Choroid plexus epithelial cell (primary cell): ENCODE results near the gene ARHGEF4.

Experiments
- DNase-seq: peaks from one replicate; pipeline ENCODE4 v3.0.0-alpha.2; 2010; ENCODE audit warnings: low read depth
- H3K4me3 ChIP-seq: 2 replicates; pipeline ENCODE4 v1.5.1; 2011; ENCODE audit warnings: low read depth, mild to moderate bottlenecking, control low read depth, low read length, moderate library complexity
- CTCF ChIP-seq: conservative IDR thresholded peaks from 2 replicates; pipeline ENCODE4 v1.5.1; 2011; ENCODE audit warnings: low read depth, mild to moderate bottlenecking, control low read depth, inconsistent platforms, low read length, moderate library complexity

Gene ARHGEF4

GRCh38 chr2:131046028-131046917, 209.6 kb downstream of the ARHGEF4 start:
- H3K4me3 ChIP-seq: no peak overlapping the region
- TF ChIP-seq CTCF: no peak
- DNase-seq: no peak

- no peak for TF ChIP-seq CTCF
- no peak overlapping the region for H3K4me3 ChIP-seq
- no peak for DNase-seq
These were observed 210.4 kb downstream of the ARHGEF4 start for GRCh38 chr2:131046918-131047652.

- TF ChIP-seq CTCF: no peak
- H3K4me3 ChIP-seq: no peak overlapping the region
- no peak for DNase-seq
These were observed 211.3 kb downstream of the ARHGEF4 start for GRCh38 chr2:131047920-131048560.

- H3K4me3 ChIP-seq: no peak overlapping the region
- no peak for DNase-seq
- no peak for TF ChIP-seq CTCF
These were observed 211.9 kb downstream of the ARHGEF4 start for GRCh38 chr2:131048641-131049040.

- no peak for TF ChIP-seq CTCF
- DNase-seq: no peak
- no peak overlapping the region for H3K4me3 ChIP-seq
These were observed 212.5 kb downstream of the ARHGEF4 start for GRCh38 chr2:131049150-131049718.

GRCh38 chr2:131050896-131051295, 214.2 kb downstream of the ARHGEF4 start:
- no peak for DNase-seq
- H3K4me3 ChIP-seq: no peak overlapping the region
- TF ChIP-seq CTCF: no peak
